Measurements from ENCODE around the gene OR10J4. TPM values are rescaled to one million over a fixed set of nuclear protein-coding genes. Genes with fewer than 3 reads are reported as not detected.

Gene OR10J4
- total RNA-seq, 4 donors from 2014 or later = not detected

DNA sequence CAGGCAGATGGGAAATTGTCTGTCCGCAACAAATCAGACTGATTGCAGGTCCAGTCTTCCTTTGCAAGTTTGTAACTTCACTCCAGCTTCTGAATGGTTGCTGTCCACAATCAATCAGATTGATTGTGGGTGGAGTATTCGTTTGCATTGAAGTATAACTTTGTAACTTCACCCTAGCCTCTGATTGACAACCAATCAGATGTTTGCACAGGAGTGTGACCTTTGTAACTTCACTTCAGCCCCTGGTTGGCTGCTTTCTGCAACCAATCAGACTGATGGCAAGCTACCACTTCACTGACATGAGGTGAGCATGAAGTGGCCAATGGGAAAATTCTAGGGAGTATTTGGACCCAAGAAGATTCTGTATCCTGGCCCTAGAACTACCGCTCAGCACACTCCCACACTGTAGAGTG, 33.2 kb downstream of the OR10J4 start:
- 84% methylated on average over 3 of the region's 3 CpGs for WGBS
- no peak overlapping the region for H3K27ac ChIP-seq
- no peaks in the 10 kb centered on the region for H3K36me3 ChIP-seq
- H3K4me3 ChIP-seq = no peak overlapping the region
- H3K4me1 ChIP-seq = no peaks in the 10 kb centered on the region
- no peak for TF ChIP-seq POLR2A (IDR thresholded peaks at IDR 0.05)
- H3K9me3 ChIP-seq = no peaks in the 10 kb centered on the region
- no peaks in the 10 kb centered on the region for H3K27me3 ChIP-seq
- no peak for DNase-seq (ENCODE audit: low spot score in 2 of 2)

DNA sequence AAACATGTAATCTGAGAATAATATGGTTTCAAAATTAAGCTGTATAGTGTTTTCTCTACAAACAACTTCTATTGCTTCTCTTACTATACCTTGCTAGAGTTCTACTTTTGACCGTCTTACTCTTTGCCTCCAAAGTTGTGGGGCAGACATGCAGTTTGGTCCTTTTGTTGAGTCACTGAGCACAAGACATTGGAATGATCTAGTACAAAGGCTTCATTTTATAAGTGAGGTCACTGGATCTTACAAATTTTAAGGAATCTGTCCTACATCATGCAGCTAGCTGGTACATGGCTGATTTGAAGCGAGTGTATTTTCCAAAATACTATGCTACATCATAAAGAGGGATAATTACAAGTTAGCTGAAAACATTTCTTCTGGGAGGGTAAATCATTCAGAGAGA, 36.3 kb downstream of the OR10J4 start:
- H3K4me3 ChIP-seq = no peak overlapping the region
- WGBS = 94% methylated on average over 2 of the region's 2 CpGs
- TF ChIP-seq, protein P1, sequence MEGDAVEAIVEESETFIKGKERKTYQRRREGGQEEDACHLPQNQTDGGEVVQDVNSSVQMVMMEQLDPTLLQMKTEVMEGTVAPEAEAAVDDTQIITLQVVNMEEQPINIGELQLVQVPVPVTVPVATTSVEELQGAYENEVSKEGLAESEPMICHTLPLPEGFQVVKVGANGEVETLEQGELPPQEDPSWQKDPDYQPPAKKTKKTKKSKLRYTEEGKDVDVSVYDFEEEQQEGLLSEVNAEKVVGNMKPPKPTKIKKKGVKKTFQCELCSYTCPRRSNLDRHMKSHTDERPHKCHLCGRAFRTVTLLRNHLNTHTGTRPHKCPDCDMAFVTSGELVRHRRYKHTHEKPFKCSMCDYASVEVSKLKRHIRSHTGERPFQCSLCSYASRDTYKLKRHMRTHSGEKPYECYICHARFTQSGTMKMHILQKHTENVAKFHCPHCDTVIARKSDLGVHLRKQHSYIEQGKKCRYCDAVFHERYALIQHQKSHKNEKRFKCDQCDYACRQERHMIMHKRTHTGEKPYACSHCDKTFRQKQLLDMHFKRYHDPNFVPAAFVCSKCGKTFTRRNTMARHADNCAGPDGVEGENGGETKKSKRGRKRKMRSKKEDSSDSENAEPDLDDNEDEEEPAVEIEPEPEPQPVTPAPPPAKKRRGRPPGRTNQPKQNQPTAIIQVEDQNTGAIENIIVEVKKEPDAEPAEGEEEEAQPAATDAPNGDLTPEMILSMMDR (IDR thresholded peaks at IDR 0.05) = no peak
- TF ChIP-seq POLR2AphosphoS5 (IDR thresholded peaks at IDR 0.05) (no peak), POLR2A (IDR thresholded peaks at IDR 0.05) (no peak), EP300 (IDR thresholded peaks at IDR 0.05) (no peak)
- H3K27me3 ChIP-seq = no peaks in the 10 kb centered on the region
- no peaks in the 10 kb centered on the region for H3K36me3 ChIP-seq
- H3K27ac ChIP-seq = no peak overlapping the region
- H3K9me3 ChIP-seq = no peaks in the 10 kb centered on the region
- no peaks in the 10 kb centered on the region for H3K4me1 ChIP-seq
- no peak for DNase-seq (ENCODE audit: low spot score in 2 of 2)

DNA sequence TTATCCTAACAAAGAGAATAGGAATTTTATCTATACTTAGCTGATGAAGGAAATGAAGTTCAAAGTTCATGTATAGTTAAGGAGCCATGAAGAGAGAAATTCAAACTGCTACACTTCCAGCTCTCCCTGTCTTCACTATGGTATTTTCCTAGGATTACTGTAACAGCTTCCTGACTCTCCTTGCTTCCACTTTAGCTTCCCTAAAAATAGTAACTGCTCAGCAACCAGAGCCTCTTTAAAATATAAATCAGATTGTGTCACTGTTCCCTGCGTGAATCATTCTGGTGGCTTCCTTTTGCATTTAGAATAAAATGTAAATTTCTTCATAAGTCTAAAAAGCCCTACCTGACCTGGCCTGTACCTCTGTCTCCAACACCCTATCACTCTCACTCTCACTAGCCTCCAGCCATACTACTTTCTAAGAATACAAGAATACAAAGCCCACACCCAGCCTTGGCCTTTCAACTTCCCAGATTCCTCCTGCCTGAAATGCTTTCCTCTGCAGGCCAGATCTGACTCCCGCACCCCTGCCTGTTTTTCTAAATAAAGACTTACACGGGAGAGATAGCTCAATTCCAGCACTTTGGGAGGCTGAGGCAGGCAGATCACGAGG, 38.0 kb downstream of the OR10J4 start:
- no peak for DNase-seq (ENCODE audit: low spot score in 2 of 2)
- 41% methylated on average over 4 of the region's 4 CpGs for WGBS
- H3K4me1 ChIP-seq = no peaks in the 10 kb centered on the region

DNA sequence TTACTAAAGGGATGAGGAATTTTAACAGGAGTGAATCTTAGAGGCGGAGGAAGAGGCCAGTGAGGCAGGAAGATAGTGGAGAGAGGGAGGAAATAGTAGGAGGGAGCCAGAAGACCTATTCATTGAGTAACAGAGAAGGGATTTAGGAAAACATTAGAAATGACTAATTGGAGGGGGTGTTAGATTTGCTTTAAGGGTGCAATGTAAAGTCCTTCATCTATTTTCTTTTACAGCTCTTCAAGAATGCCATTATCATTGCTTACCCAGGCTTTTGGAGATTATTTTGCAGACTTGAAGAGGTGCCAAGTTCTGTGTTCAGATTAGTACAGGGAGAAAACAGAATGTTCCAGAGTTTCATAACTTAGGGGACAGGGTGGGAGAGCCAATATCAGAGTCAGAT, 41.3 kb downstream of the OR10J4 start:
- Histone ChIP-seq H3K27me3 (no peaks in the 10 kb centered on the region), H3K36me3 (no peaks in the 10 kb centered on the region), H3K9me3 (no peaks in the 10 kb centered on the region), H3K4me3 (no peak overlapping the region), H3K27ac (no peak overlapping the region), H3K4me1 (no peaks in the 10 kb centered on the region)
- TF ChIP-seq POLR2A (IDR thresholded peaks at IDR 0.05) = no peak
- 73% methylated on average over 1 of the region's 1 CpG for WGBS
- DNase-seq (ENCODE audit: low spot score in 2 of 2) = no peak

More for the DNA sequence above, 38.0 kb downstream of the OR10J4 start:
- Histone ChIP-seq H3K36me3 (no peaks in the 10 kb centered on the region), H3K27me3 (no peaks in the 10 kb centered on the region), H3K27ac (no peak overlapping the region), H3K4me3 (no peak overlapping the region), H3K9me3 (no peaks in the 10 kb centered on the region)
- TF ChIP-seq EP300 (IDR thresholded peaks at IDR 0.05) (no peak), POLR2AphosphoS5 (IDR thresholded peaks at IDR 0.05) (no peak), POLR2A (IDR thresholded peaks at IDR 0.05) (no peak)
- TF ChIP-seq, protein P1 (IDR thresholded peaks at IDR 0.05) = no peak

DNA sequence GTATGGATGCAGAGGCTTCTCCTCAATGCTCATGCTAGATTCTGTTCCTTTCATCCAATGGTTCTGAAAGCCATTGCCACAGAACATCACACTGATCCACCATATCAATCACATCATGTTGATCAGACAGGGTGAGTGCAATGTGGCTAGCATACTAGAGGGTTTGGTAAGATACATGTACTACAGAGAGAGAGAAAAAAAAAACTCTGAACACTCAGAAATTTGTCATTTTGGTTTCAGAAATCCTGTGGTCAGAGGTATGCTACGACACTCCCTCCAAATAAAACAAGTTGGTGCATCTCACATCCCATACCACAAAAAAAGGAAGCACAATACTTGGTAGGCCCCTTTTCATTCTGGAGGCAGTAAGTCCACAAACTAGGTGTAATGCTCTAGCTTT, 42.9 kb downstream of the OR10J4 start:
- H3K4me3 ChIP-seq = no peak overlapping the region
- H3K4me1 ChIP-seq = no peaks in the 10 kb centered on the region
- TF ChIP-seq POLR2A (IDR thresholded peaks at IDR 0.05) = no peak
- no peak for TF ChIP-seq POLR2AphosphoS5 (IDR thresholded peaks at IDR 0.05)
- TF ChIP-seq EP300 (IDR thresholded peaks at IDR 0.05) = no peak
- TF ChIP-seq, protein P1 (IDR thresholded peaks at IDR 0.05) = no peak
- H3K27ac ChIP-seq = no peak overlapping the region
- WGBS = 59% methylated on average over 1 of the region's 1 CpG
- no peaks in the 10 kb centered on the region for H3K36me3 ChIP-seq
- DNase-seq (ENCODE audit: low spot score in 2 of 2) = no peak
- H3K27me3 ChIP-seq = no peaks in the 10 kb centered on the region
- no peaks in the 10 kb centered on the region for H3K9me3 ChIP-seq

Other genes with a start within 250 kb of the OR10J4 start
- 100 to 1,000 TPM in 1 of 4 donors, 10 to 100 TPM in 3; 34.7 to 117 (median 41.4) TPM for gene ACKR1, start 227.3 kb upstream of the OR10J4 start, total RNA-seq
- 10 to 100 TPM; 14.3 to 36.9 (median 24.6) TPM for gene FCER1A, start 129.9 kb upstream of the OR10J4 start, total RNA-seq
- not detected for gene OR10J1, start 7.5 kb downstream of the OR10J4 start, total RNA-seq
- gene OR10J5, start 103.8 kb downstream of the OR10J4 start, total RNA-seq = not detected
- gene APCS, start 155.6 kb downstream of the OR10J4 start, total RNA-seq = 1 to 10 TPM in 1 of 4 donors, not detected in 3; 1.3 TPM